HepG2 (cell line): ENCODE data around the gene TMEM253. TPM values are rescaled to one million over a fixed set of nuclear protein-coding genes. Genes with fewer than 3 reads are reported as not detected.

ENCODE experiments used
- AHR ChIP-seq: IDR thresholded peaks from 2 replicates; pipeline ENCODE4 v1.6.1; 2018; ENCODE audit warnings: missing genetic modification reagents, missing compliant biosample characterization
- ARNTL ChIP-seq: sonication (generic); formaldehyde crosslinking; IDR thresholded peaks from 2 replicates; pipeline ENCODE4 v1.4.0; 2020; ENCODE audit warnings: mild to moderate bottlenecking, missing genetic modification reagents
- CCDC6 ChIP-seq: sonication (generic); formaldehyde crosslinking; IDR thresholded peaks from 2 replicates; pipeline ENCODE4 v1.8.1; 2022; ENCODE audit warnings: mild to moderate bottlenecking, missing genetic modification reagents, moderate library complexity
- DNMT3B ChIP-seq: conservative IDR thresholded peaks from 2 replicates; pipeline ENCODE4 v1.6.1; 2016; ENCODE audit warnings: missing biosample characterization, control low read depth
- DRAP1 ChIP-seq: IDR thresholded peaks from 2 replicates; pipeline ENCODE4 v1.6.1; 2016; ENCODE audit warnings: missing genetic modification reagents, missing compliant biosample characterization
- ELF3 ChIP-seq: IDR thresholded peaks from 2 replicates; pipeline ENCODE4 v1.6.1; 2016; ENCODE audit warnings: missing genetic modification reagents, missing compliant biosample characterization
- ESRRA ChIP-seq: sonication (generic); formaldehyde crosslinking; IDR thresholded peaks from 2 replicates; pipeline ENCODE4 v1.5.1; 2020; ENCODE audit warnings: mild to moderate bottlenecking, low read depth, missing genetic modification reagents
- GPN1 ChIP-seq: sonication (generic); formaldehyde crosslinking; IDR thresholded peaks from 2 replicates; pipeline ENCODE4 v1.5.1; 2020; ENCODE audit warnings: missing genetic modification reagents, borderline replicate concordance
- HOXA5 ChIP-seq: sonication (generic); formaldehyde crosslinking; IDR thresholded peaks from 2 replicates; pipeline ENCODE4 v1.4.0; 2020; ENCODE audit warnings: missing genetic modification reagents
- JARID2 ChIP-seq: sonication (generic); formaldehyde crosslinking; IDR thresholded peaks from 2 replicates; pipeline ENCODE4 v1.8.1; 2023; ENCODE audit warnings: missing genetic modification reagents, inconsistent platforms; ENCODE audit not compliant: insufficient replicate concordance
- MED1 ChIP-seq: sonication (generic); formaldehyde crosslinking; IDR thresholded peaks from 2 replicates; pipeline ENCODE4 v1.4.0; 2020; ENCODE audit warnings: missing genetic modification reagents
- MIER2 ChIP-seq: IDR thresholded peaks from 2 replicates; pipeline ENCODE4 v1.6.1; 2016; ENCODE audit warnings: missing biosample characterization, missing genetic modification reagents
- MYNN ChIP-seq: sonication (generic); formaldehyde crosslinking; IDR thresholded peaks from 2 replicates; pipeline ENCODE4 v1.4.0; 2020; ENCODE audit warnings: mild to moderate bottlenecking, low read depth, missing genetic modification reagents
- NFE2L2 ChIP-seq: fragments of 150-350 bp; IDR thresholded peaks from 2 replicates; pipeline ENCODE4 v1.6.1; 2014; ENCODE audit warnings: low read length
- NR2C2 ChIP-seq: sonication (generic); formaldehyde crosslinking; IDR thresholded peaks from 2 replicates; pipeline ENCODE4 v1.4.0; 2020; ENCODE audit warnings: missing genetic modification reagents, mild to moderate bottlenecking, moderate library complexity, borderline replicate concordance
- PAX8 ChIP-seq: sonication (generic); formaldehyde crosslinking; IDR thresholded peaks from 2 replicates; pipeline ENCODE4 v1.8.0; 2022; ENCODE audit warnings: mild to moderate bottlenecking, missing genetic modification reagents, borderline replicate concordance
- PBX3 ChIP-seq: sonication (generic); formaldehyde crosslinking; IDR thresholded peaks from 2 replicates; pipeline ENCODE4 v1.8.1; 2023; ENCODE audit warnings: missing genetic modification reagents, inconsistent platforms, borderline replicate concordance
- PTBP1 ChIP-seq: fragments of 200-400 bp; formaldehyde crosslinking; IDR thresholded peaks from 2 replicates; pipeline ENCODE4 v1.6.1; 2018; ENCODE audit warnings: low read length, low read depth; ENCODE audit not compliant: poor library complexity, severe bottlenecking
- RELA ChIP-seq: sonication (generic); formaldehyde crosslinking; IDR thresholded peaks from 2 replicates; pipeline ENCODE4 v1.4.0; 2020; ENCODE audit warnings: missing genetic modification reagents
- THAP7 ChIP-seq: sonication (generic); formaldehyde crosslinking; IDR thresholded peaks from 2 replicates; pipeline ENCODE4 v1.8.1; 2023; ENCODE audit warnings: mild to moderate bottlenecking, missing genetic modification reagents
- ZFP36L1 ChIP-seq: sonication (generic); formaldehyde crosslinking; IDR thresholded peaks from 2 replicates; pipeline ENCODE4 v1.8.0; 2022; ENCODE audit warnings: mild to moderate bottlenecking, missing genetic modification reagents, moderate library complexity
- ZFP37 ChIP-seq: sonication (generic); formaldehyde crosslinking; IDR thresholded peaks from 2 replicates; pipeline ENCODE4 v1.4.0; 2020; ENCODE audit warnings: missing genetic modification reagents, borderline replicate concordance
- ZFP91 ChIP-seq: sonication (generic); formaldehyde crosslinking; IDR thresholded peaks from 2 replicates; pipeline ENCODE4 v1.9.0; 2022; ENCODE audit warnings: missing genetic modification reagents, mild to moderate bottlenecking, borderline replicate concordance
- ZMYM2 ChIP-seq: sonication (generic); formaldehyde crosslinking; IDR thresholded peaks from 2 replicates; pipeline ENCODE4 v1.8.0; 2022; ENCODE audit warnings: mild to moderate bottlenecking, missing genetic modification reagents
- ZNF746 ChIP-seq: sonication (generic); formaldehyde crosslinking; IDR thresholded peaks from 2 replicates; pipeline ENCODE4 v1.8.0; 2022; ENCODE audit warnings: mild to moderate bottlenecking, missing genetic modification reagents
- ZNF768 ChIP-seq: sonication (generic); formaldehyde crosslinking; IDR thresholded peaks from 2 replicates; pipeline ENCODE4 v1.4.0; 2020; ENCODE audit warnings: missing genetic modification reagents
- ZSCAN31 ChIP-seq: sonication (generic); formaldehyde crosslinking; IDR thresholded peaks from 2 replicates; pipeline ENCODE4 v1.5.0; 2020; ENCODE audit warnings: low read depth, mild to moderate bottlenecking, missing genetic modification reagents
- polyA plus RNA-seq, 8 experiments: library from polyadenylated mRNA; depleted of rRNA in 3 of 8; stranded (reverse) in 7 of 8; unstranded in 1 of 8; fragments of >200 nt; fragmentation: Illumina TruSeq in 4 of 8; extraction: Trizol in 4 of 8; gene quantifications; 2 replicates each; pipeline versions ENCODE4 v1.2.1 to v1.2.3, GENCODE V29; 2011 to 2016; ENCODE audit warnings: low read depth in 4 of 8, missing spikeins in 1 of 8, mixed read lengths in 1 of 8; ENCODE audit not compliant: insufficient read depth in 1 of 8
- total RNA-seq, 5 experiments: library from RNA; depleted of rRNA; stranded (reverse); fragments of >200 nt; fragmentation: Illumina TruSeq; extraction: Trizol; gene quantifications; 2 replicates each; pipeline ENCODE4 v1.2.3, GENCODE V29; 2016; ENCODE audit warnings: low read depth in 1 of 5

TMEM253 gene
- total and polyA plus RNA-seq, 2 of the 13 experiments (the other 11 are each of a cell fraction or from before 2014, with no cell fraction given) = 0.29 to 0.45 TPM

- TF ChIP-seq ZNF746 (CRISPR knock-in tag) (peak; percentile 21; the same call in 1 of the 2 replicates), JARID2 (peak; percentile 45), MYNN (0 out of 2 replicates have a peak, but pooled peaks have one; percentile 79), ARNTL (CRISPR knock-in tag) (0 out of 2 replicates have a peak, but pooled peaks have one; percentile 20), MED1 (CRISPR knock-in tag) (peak; percentile 43; the same call in 1 of the 2 replicates), ZMYM2 (CRISPR knock-in tag) (peak; percentile 62), GPN1 (CRISPR knock-in tag) (no peak), ZFP91 (CRISPR knock-in tag) (peak; percentile 46; the same call in 1 of the 2 replicates), ZSCAN31 (no peak; the same call in 1 of the 2 replicates), PBX3 (CRISPR knock-in tag) (no peak), MIER2 (CRISPR knock-in tag) (0 out of 2 replicates have a peak, but pooled peaks have one; percentile 29), NR2C2 (no peak), HOXA5 (CRISPR knock-in tag) (peak; percentile 82), DRAP1 (CRISPR knock-in tag) (no peak; the same call in 1 of the 2 replicates), DNMT3B (CRISPR knock-in tag) (no peak), ESRRA (CRISPR knock-in tag) (no peak), NFE2L2 (no peak), AHR (CRISPR knock-in tag) (no peak), ELF3 (CRISPR knock-in tag) (peak; percentile 47; the same call in 1 of the 2 replicates), PAX8 (CRISPR knock-in tag) (no peak), PTBP1 (no peak), CCDC6 (CRISPR knock-in tag) (peak; percentile 31; the same call in 1 of the 2 replicates), ZFP37 (CRISPR knock-in tag) (0 out of 2 replicates have a peak, but pooled peaks have one; percentile 49), THAP7 (CRISPR knock-in tag) (peak; percentile 1; the same call in 1 of the 2 replicates), ZNF768 (CRISPR knock-in tag) (no peak; the same call in 1 of the 2 replicates), RELA (no peak), ZFP36L1 (CRISPR knock-in tag) (0 out of 2 replicates have a peak, but pooled peaks have one; percentile 45)
Observed at GRCh38 chr14:21068521-21069387, 32.1 kb upstream of the TMEM253 start (continued).
